PC-9 (cell line): ENCODE measurements around the gene LSM3. TPM values are rescaled to one million over a fixed set of nuclear protein-coding genes. Genes with fewer than 3 reads are reported as not detected.

ENCODE experiments used
- BruUV-seq: library from RNA; stranded (reverse); fragments of 400-500 nt; replicated peaks from 2 replicates; lab custom pipeline; 2021; lab: Mats Ljungman, UMichigan
- CTCF ChIA-PET: fragments of 300-600 bp; sonication (Branson Sonifier 250); formaldehyde crosslinking; loops from one replicate; lab custom pipeline; 2022; ENCODE audit warnings: antibody characterized with exemption; lab: Charles Lee
- POLR2A ChIA-PET: fragments of 300-600 bp; sonication (Branson Sonifier 250); formaldehyde crosslinking; loops from one replicate; lab custom pipeline; 2022; ENCODE audit warnings: antibody characterized with exemption; ENCODE audit not compliant: unreplicated experiment; lab: Charles Lee
- DNase-seq, 2 experiments: peaks; one replicate each; pipeline versions ENCODE4 v3.0.0 to v3.0.0-alpha.2; 2015 to 2022; ENCODE audit warnings: mixed read lengths in 1 of 2
- H2AFZ ChIP-seq: fragments of 200-600 bp; sonication (generic); 2 replicates; pipeline ENCODE4 v1.8.1; 2017; ENCODE audit warnings: antibody characterized with exemption
- H3F3A ChIP-seq: fragments of 200-600 bp; sonication (generic); 2 replicates; pipeline ENCODE4 v1.8.1; 2017; ENCODE audit warnings: antibody characterized with exemption, mild to moderate bottlenecking, low read depth; ENCODE audit not compliant: insufficient read depth
- H3K27ac ChIP-seq: fragments of 200-600 bp; sonication (generic); 2 replicates; pipeline ENCODE4 v1.6.1; 2016; ENCODE audit warnings: mixed run types
- H3K27me3 ChIP-seq: fragments of 200-600 bp; sonication (generic); 2 replicates; pipeline ENCODE4 v1.6.1; 2016; ENCODE audit warnings: low read depth, mixed run types; ENCODE audit not compliant: insufficient read depth
- H3K36me3 ChIP-seq: fragments of 200-600 bp; sonication (generic); 2 replicates; pipeline ENCODE4 v1.6.1; 2016; ENCODE audit warnings: low read depth, mixed run types
- H3K4me1 ChIP-seq: fragments of 200-600 bp; sonication (generic); replicated peaks from 2 replicates; pipeline ENCODE4 v1.6.1; 2016; ENCODE audit warnings: mixed run types; ENCODE audit not compliant: insufficient read depth
- H3K4me2 ChIP-seq: fragments of 200-600 bp; sonication (generic); 2 replicates; pipeline ENCODE4 v1.6.1; 2017; ENCODE audit warnings: mixed run types
- H3K4me3 ChIP-seq: fragments of 200-600 bp; sonication (generic); 2 replicates; pipeline ENCODE4 v1.6.1; 2016; ENCODE audit warnings: mixed run types
- H3K79me2 ChIP-seq: fragments of 200-600 bp; sonication (generic); 2 replicates; pipeline ENCODE4 v1.6.1; 2017; ENCODE audit warnings: low read depth, mixed run types
- H3K9me2 ChIP-seq: fragments of 200-600 bp; sonication (generic); 2 replicates; pipeline ENCODE4 v1.8.1; 2017; ENCODE audit warnings: mild to moderate bottlenecking; ENCODE audit not compliant: insufficient read depth
- H3K9me3 ChIP-seq: fragments of 200-600 bp; sonication (generic); 2 replicates; pipeline ENCODE4 v1.8.1; 2016; ENCODE audit warnings: low read depth; ENCODE audit not compliant: insufficient read depth
- H4K20me1 ChIP-seq: fragments of 200-600 bp; sonication (generic); 2 replicates; pipeline ENCODE4 v1.8.1; 2017; ENCODE audit not compliant: insufficient read depth
- CTCF ChIP-seq: fragments of 200-600 bp; sonication (generic); conservative IDR thresholded peaks from 2 replicates; pipeline ENCODE4 v1.6.1; 2017; ENCODE audit warnings: mixed run types, antibody characterized with exemption, mild to moderate bottlenecking, moderate library complexity
- EZH2 ChIP-seq: fragments of 200-600 bp; sonication (generic); IDR thresholded peaks from 2 replicates; pipeline ENCODE4 v1.8.0; 2017; ENCODE audit warnings: antibody characterized with exemption, low read depth
- intact Hi-C: fragments of 100-400 bp; cut with micrococcal nuclease; formaldehyde crosslinking; loops from one replicate; pipeline ENCODE4 v1.10.0; 2022; ENCODE audit not compliant: unreplicated experiment
- total RNA-seq: library from RNA; stranded (reverse); gene quantifications from 2 replicates; pipeline ENCODE4 v1.2.3, GENCODE V29; 2021

Gene LSM3
- total RNA-seq, 1 experiment from 2014 or later: 18.3 TPM

GRCh38 chr3:14154895-14155440 is 23.6 kb upstream of the LSM3 start:
- H3K27me3 ChIP-seq: no peaks in the 10 kb centered on the region
- no peaks in the 10 kb centered on the region for H4K20me1 ChIP-seq
- no peak overlapping the region for H2AFZ ChIP-seq
- no peak overlapping the region for H3K27ac ChIP-seq
- POLR2A ChIA-PET: no interaction called here
- no peaks in the 10 kb centered on the region for H3F3A ChIP-seq
- H3K9me2 ChIP-seq: no peaks in the 10 kb centered on the region
- BruUV-seq: no TSS peak
- H3K4me3 ChIP-seq: no peak overlapping the region
- H3K9me3 ChIP-seq: no peaks in the 10 kb centered on the region
- H3K4me2 ChIP-seq: no peak overlapping the region
- CTCF ChIA-PET: no interaction called here
- no peaks in the 10 kb centered on the region for H3K79me2 ChIP-seq
- DNase-seq: no peak
- intact Hi-C loops: no loop called here
- TF ChIP-seq CTCF (no peak), EZH2 (no peak)
- peaks cover 22% of the 10 kb centered on the region for H3K36me3 ChIP-seq
- no peaks in the 10 kb centered on the region for H3K4me1 ChIP-seq

- intact Hi-C loops: no loop called here
- Histone ChIP-seq H2AFZ (no peak overlapping the region), H3K9me2 (no peaks in the 10 kb centered on the region), H3K4me3 (no peak overlapping the region), H3F3A (no peaks in the 10 kb centered on the region), H3K36me3 (peaks cover 33% of the 10 kb centered on the region), H3K9me3 (no peaks in the 10 kb centered on the region), H3K79me2 (no peaks in the 10 kb centered on the region), H4K20me1 (no peaks in the 10 kb centered on the region), H3K4me1 (no peaks in the 10 kb centered on the region), H3K27ac (no peak overlapping the region), H3K4me2 (no peak overlapping the region), H3K27me3 (no peaks in the 10 kb centered on the region)
- no peak for TF ChIP-seq CTCF
- TF ChIP-seq EZH2: no peak
- ChIA-PET CTCF (no interaction called here), POLR2A (no interaction called here)
- no peak for DNase-seq
- BruUV-seq: no TSS peak
These were observed 22.4 kb upstream of the LSM3 start for GRCh38 chr3:14156201-14156600.

- no peak overlapping the region for H3K4me2 ChIP-seq
- intact Hi-C loops: no loop called here
- H2AFZ ChIP-seq: no peak overlapping the region
- no peak overlapping the region for H3K27ac ChIP-seq
- H3K9me3 ChIP-seq: no peaks in the 10 kb centered on the region; the same call in 1 of the 2 replicates
- no peaks in the 10 kb centered on the region for H3K4me1 ChIP-seq
- no peaks in the 10 kb centered on the region for H3K79me2 ChIP-seq
- no peaks in the 10 kb centered on the region for H3K27me3 ChIP-seq
- H4K20me1 ChIP-seq: no peaks in the 10 kb centered on the region
- POLR2A ChIA-PET: no interaction called here
- no peak for DNase-seq
- H3K36me3 ChIP-seq: peaks cover 40% of the 10 kb centered on the region
- CTCF ChIA-PET: no interaction called here
- H3F3A ChIP-seq: no peaks in the 10 kb centered on the region
- H3K9me2 ChIP-seq: no peaks in the 10 kb centered on the region
- TF ChIP-seq EZH2 (no peak), CTCF (no peak)
- H3K4me3 ChIP-seq: no peak overlapping the region
- no TSS peak for BruUV-seq
These were observed 21.6 kb upstream of the LSM3 start for GRCh38 chr3:14156843-14157561.
